ENCODE results near the gene TFPI.
"Not testable (repeated sequence)": the region's sequence is repeated elsewhere in the genome, so short reads cannot be mapped to it uniquely, and the experiment has no call there.

TFPI gene

GRCh38 chr2:187552828-187553681, 1.2 kb downstream of the TFPI start:
- no peak for DNase-seq (ENCODE audit: low spot score)

DNA sequence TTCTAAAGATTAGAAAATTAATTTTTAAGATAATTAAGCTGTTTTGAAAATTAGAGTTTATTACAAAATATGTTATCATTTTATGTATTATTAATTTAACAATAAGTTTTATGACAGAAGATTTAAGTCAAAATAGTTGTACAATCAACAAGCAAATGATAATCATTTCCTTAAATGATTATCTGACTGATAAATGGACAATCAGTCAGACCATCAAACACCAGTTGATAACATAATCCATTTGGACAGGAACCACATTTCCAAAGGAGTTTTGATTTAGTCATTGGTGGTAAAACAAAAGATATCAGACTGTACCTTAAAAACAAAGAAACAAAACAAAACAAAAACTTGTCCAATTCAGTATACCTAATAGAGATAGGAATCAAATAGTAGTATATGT, 1.9 kb downstream of the TFPI start:
- no peak for DNase-seq (ENCODE audit: low spot score)

- DNase-seq (ENCODE audit: low spot score) = no peak
These were observed 3.4 kb downstream of the TFPI start for GRCh38 chr2:187550857-187551256.

GRCh38 chr2:187549951-187550555, 4.2 kb downstream of the TFPI start:
- no peak for DNase-seq (ENCODE audit: low spot score)

DNA sequence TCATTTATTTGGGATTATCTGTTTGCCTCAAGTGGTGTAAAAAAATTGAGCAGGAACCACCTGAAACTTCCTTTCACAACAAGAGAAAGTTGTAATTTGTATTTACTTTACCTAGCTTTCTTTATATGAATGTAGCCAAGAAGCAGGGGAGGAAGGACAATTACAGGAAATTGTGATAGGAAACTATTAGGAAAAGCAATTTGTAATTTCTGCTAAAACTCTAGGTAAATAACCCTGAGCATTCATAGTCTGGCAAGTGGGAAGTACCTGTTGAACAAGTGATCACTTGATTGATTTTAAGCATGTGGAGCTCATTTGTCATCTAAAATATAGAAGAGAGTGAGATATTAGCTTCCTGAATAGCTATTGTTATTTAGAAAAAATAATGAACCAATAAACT, 5.0 kb downstream of the TFPI start:
- DNase-seq (ENCODE audit: low spot score) = no peak

GRCh38 chr2:187548656-187549055, 5.6 kb downstream of the TFPI start:
- no peak for DNase-seq (ENCODE audit: low spot score)

- no peak for DNase-seq (ENCODE audit: low spot score)
These were observed 6.8 kb downstream of the TFPI start for GRCh38 chr2:187547353-187547979.

DNA sequence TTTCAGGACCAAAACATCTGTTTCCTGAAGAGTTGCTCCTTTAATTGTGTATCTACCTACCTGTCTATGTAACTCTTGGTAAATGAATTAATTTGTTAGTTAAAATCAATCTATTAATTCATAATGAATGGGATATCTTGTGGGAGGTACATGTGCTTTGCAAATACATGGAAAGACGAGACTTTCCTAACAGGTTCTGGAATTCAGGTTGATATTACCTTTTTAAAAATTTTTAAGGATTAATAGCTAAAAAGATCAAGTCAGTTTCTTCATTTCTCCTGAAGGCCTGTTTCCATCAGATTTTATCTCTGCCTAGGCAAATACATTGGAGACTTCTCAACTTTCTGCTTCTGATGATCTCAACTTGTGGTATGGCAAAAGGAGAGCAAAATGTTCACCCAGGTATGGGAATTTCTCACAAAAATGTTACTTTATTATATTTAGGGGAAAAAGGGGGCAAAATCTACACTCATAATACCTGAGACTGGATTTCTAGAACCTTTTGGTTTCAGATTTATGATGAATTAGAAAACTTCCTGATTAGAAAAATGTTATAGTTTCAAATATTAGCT, 7.4 kb downstream of the TFPI start:
- DNase-seq (ENCODE audit: low spot score) = no peak

- no peak for DNase-seq (ENCODE audit: low spot score)
These were observed 8.9 kb downstream of the TFPI start for GRCh38 chr2:187545238-187545751.

- no peak for DNase-seq (ENCODE audit: low spot score)
These were observed 9.7 kb downstream of the TFPI start for GRCh38 chr2:187544371-187545080.

DNA sequence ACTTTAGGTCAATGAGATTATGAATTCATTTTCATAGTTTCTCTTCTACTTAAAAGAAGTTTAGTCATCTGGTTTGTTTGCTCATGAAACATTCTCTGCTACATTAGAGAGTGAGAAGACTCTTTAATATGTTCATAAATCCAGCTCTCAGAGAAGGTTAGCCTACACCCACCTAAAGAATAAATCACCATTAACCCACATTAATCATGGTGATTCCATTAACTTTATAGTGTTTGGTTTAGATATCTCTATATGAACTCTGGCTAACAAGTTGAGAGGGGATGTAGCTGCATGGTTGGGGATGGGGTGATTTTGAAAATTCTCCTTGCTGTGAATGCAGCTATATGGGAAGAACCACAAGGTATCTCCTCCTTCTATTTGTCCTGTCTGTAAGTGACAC, 10.7 kb downstream of the TFPI start:
- DNase-seq (ENCODE audit: low spot score) = no peak

- DNase-seq (ENCODE audit: low spot score) = no peak
These were observed 12.1 kb downstream of the TFPI start for GRCh38 chr2:187542123-187542522.

DNA sequence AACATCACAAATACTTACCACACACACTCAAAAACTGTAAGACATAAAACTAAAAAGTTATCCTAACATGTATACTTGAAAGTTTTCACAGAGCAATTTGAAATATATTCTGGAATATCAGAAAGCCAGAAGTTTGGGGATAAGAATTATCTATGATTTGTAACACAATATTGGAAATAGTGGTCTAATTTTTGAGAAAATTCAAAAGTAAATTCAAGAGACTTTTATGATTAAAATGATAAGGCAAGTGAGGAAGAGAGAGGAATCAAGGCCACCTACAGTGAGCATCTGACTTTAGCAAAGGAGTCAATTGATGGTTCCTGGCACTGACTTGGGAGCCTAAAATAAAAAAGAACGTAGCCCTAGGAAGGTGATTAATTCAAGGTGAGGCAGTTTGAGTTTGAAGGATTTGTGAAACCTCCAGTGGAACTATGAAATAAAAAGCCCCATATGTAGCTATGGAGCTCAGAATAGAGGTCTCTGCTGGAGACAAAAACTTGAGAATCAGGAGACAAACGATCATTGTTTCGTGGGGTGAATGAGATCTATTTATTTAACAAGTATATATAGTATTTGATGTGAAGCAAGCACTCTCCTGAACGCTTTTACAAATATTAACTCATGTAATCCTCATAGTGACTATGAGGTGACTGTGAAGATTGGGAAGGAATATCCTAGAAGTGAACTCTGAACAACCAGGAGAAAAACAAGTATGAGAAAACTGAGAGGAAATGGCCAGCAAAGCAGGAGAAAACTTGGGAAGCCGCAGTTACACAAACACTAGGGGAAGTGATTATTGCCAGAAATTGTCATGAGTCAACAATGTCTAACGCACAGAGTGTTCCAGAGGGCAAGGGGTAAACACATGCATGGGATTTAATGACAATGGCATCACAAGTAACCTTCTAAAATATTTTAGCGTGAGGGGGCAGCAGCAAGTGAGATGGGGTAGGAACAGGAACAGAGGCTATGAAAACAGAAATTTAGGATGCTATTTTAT, 12.8 kb downstream of the TFPI start:
- no peak for DNase-seq (ENCODE audit: low spot score)

DNA sequence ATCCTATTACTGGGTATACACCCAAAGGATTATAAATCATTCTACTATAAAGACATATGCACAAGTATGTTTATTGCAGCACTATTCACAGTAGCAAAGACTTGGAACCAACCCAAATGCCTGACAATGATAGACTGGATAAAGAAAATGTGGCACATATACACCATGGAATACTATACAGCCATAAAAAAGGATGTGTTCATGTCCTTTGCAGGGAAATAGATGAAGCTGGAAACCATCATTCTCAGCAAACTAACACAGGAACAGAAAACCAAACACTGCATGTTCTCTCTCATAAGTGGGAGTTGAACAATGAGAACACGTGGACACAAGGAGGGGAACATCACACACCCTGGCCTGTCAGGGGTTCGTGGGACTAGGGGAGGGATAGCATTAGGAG, 16.0 kb downstream of the TFPI start:
- not testable (repeated sequence) for DNase-seq (ENCODE audit: low spot score)

GRCh38 chr2:187535381-187535780, 18.9 kb downstream of the TFPI start:
- not testable (repeated sequence) for DNase-seq (ENCODE audit: low spot score)

DNA sequence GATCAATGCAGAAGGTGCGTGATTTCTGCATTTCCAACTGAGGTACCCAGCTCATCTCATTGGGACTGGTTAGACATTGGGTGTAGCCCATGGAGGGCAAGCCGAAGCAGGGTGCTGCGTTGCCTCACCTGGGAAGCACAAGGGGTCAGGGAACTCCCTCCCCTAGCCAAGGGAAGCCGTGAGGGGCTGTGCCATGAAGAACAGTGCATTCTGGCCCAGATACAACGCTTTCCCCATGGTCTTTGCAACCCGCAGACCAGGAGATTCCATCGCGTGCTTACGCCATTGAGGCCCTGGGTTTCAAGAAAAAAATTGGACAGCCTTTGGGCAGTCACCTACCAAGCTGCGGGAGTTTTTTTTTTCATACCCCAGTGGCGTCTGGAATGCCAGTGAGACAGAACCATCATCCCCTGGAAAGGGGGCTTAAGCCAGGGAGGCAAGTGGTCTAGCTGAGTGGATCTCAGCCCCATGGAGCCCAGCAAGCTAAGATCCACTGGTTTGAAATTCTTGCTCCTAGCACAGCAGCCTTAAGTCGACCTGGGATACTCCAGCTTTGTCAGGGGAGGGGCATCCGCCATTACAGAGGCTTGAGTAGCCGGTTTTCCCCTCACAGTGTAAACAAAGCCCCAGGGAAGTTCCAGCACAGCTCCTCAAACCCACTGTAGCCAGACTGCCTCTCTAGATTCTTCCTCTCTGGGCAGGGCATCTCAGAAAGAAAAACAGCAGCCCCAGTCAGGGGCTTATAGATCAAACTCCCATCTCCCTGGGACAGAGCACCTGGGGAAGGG, 21.7 kb downstream of the TFPI start:
- DNase-seq (ENCODE audit: low spot score) = no peak

DNA sequence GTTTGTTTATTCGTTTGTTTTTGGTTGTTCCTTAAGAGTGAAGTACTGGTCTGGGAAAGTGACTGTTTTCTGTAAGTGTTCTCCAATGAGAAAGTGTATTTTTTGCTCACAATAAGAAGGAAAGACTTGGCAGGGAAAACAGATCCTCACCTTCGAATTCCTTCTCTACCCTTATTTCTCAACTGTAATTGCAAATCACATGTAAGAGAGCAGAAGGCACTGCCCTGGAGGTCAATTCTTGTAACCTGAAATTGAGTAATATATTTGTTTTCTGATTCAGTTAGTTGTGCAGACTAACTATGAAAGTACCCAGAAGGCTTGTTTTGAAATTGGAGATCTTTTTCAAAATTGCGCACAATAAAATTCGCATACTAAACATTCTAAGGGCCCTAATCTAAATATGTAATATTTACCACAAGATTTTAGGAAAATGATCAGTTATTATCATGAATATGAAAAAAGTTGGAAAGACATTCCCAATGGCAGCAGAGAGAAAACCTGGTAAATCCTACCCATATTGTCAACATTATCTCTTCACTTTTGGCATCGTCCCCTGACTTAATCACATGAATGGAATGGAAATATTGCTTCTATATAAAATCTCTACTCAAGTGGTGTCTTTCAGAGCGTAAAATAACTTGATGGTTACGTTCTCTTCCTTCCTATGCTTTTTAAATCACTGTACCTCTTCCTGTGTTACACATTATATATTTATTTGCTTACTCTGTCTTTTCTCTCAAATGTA, 24.1 kb downstream of the TFPI start:
- no peak for DNase-seq (ENCODE audit: low spot score)

GRCh38 chr2:187529248-187529976, 24.8 kb downstream of the TFPI start:
- DNase-seq (ENCODE audit: low spot score) = no peak

All from left forelimb (tissue), 1 donor.